ENCODE measurements around the gene RPA1. TPM values are rescaled to one million over a fixed set of nuclear protein-coding genes. Genes with fewer than 3 reads are reported as not detected.
"Not testable (repeated sequence)": the region's sequence is repeated elsewhere in the genome, so short reads cannot be mapped to it uniquely, and the experiment has no call there.

RPA1 gene
- total RNA-seq, 2 experiments from 2014 or later, result 189 to 197 TPM

- TF ChIP-seq CTCF (IDR thresholded peaks at IDR 0.05), result no peak
- ATAC-seq (no peak), DNase-seq (no peak)
- H3K4me3 Mint-ChIP-seq, result no peak overlapping the region
- peaks cover 12% of the 10 kb centered on the region for H3K36me3 Mint-ChIP-seq (ENCODE audit: low read depth)
- H3K27me3 Mint-ChIP-seq, result no peaks in the 10 kb centered on the region
- ChIA-PET CTCF (interaction anchor here (0.7 to 1.0 kb wide), 2 partner anchors 12 to 71 kb away, joined by 3 to 4 read pairs; no protein-coding TSS in a partner anchor), POLR2A (interaction anchor here (0.5 to 0.6 kb wide), 2 partner anchors 68 to 518 kb away, joined by 3 to 4 read pairs; partner anchors contain the start of gene WDR81)
- H3K9me3 Mint-ChIP-seq, result no peaks in the 10 kb centered on the region
- peaks cover 10% of the 10 kb centered on the region for H3K4me1 Mint-ChIP-seq (ENCODE audit: low read depth)
- intact Hi-C loops (cut with micrococcal nuclease), result no loop called here
- H3K27ac Mint-ChIP-seq, result no peak overlapping the region
These were observed 37.0 kb upstream of the RPA1 start for GRCh38 chr17:1792495-1793446.

- no peak for DNase-seq
- peaks cover 10% of the 10 kb centered on the region for H3K4me1 Mint-ChIP-seq (ENCODE audit: low read depth)
- no peak overlapping the region for H3K27ac Mint-ChIP-seq
- H3K4me3 Mint-ChIP-seq, result no peak overlapping the region
- ChIA-PET CTCF (interaction anchor here (0.7 to 1.0 kb wide), 2 partner anchors 11 to 72 kb away, joined by 3 to 4 read pairs; no protein-coding TSS in a partner anchor), POLR2A (interaction anchor here (0.6 to 0.7 kb wide), 2 partner anchors 144 to 517 kb away, joined by 3 read pairs; partner anchors contain the start of gene RILP)
- no peak for ATAC-seq
- no peaks in the 10 kb centered on the region for H3K9me3 Mint-ChIP-seq
- peaks cover 12% of the 10 kb centered on the region for H3K36me3 Mint-ChIP-seq (ENCODE audit: low read depth)
- intact Hi-C loops (cut with micrococcal nuclease), result no loop called here
- no peaks in the 10 kb centered on the region for H3K27me3 Mint-ChIP-seq
- TF ChIP-seq CTCF (IDR thresholded peaks at IDR 0.05), result no peak
These were observed 36.4 kb upstream of the RPA1 start for GRCh38 chr17:1793447-1793806.

- Mint-ChIP-seq H3K9me3 (no peaks in the 10 kb centered on the region), H3K4me1 (ENCODE audit: low read depth) (peaks cover 10% of the 10 kb centered on the region), H3K27ac (peak overlapping the region; percentile 10), H3K36me3 (ENCODE audit: low read depth) (peaks cover 23% of the 10 kb centered on the region), H3K4me3 (no peak overlapping the region), H3K27me3 (no peaks in the 10 kb centered on the region)
- CTCF ChIA-PET, result interaction anchor here (0.8 to 1.0 kb wide), 2 partner anchors 13 to 70 kb away, joined by 3 read pairs; no protein-coding TSS in a partner anchor
- intact Hi-C loops (cut with micrococcal nuclease), result no loop called here
- ATAC-seq, result no peak
- TF ChIP-seq CTCF (IDR thresholded peaks at IDR 0.05), result no peak
- POLR2A ChIA-PET, result interaction anchor here (1.2 kb wide), 1 partner anchor 86 kb away, joined by 5 read pairs; no protein-coding TSS in a partner anchor
- DNase-seq, result no peak
These were observed 33.0 kb upstream of the RPA1 start for GRCh38 chr17:1796800-1797199.

- Mint-ChIP-seq H3K27ac (no peak overlapping the region), H3K36me3 (ENCODE audit: low read depth) (peaks cover 25% of the 10 kb centered on the region)
These were observed 32.5 kb upstream of the RPA1 start for GRCh38 chr17:1797323-1797722.

GRCh38 chr17:1797846-1798245, 32.0 kb upstream of the RPA1 start:
- intact Hi-C loops (cut with micrococcal nuclease); H3K27ac Mint-ChIP-seq; H3K27me3 Mint-ChIP-seq; ATAC-seq; DNase-seq; H3K9me3 Mint-ChIP-seq; H3K4me3 Mint-ChIP-seq: not testable (repeated sequence)
- ChIA-PET CTCF (interaction anchor here (0.8 kb wide), 1 partner anchor 71 kb away, joined by 3 read pairs; no protein-coding TSS in a partner anchor), POLR2A (interaction anchor here (0.6 to 1.2 kb wide), 2 partner anchors 29 to 87 kb away, joined by 3 to 5 read pairs; no protein-coding TSS in a partner anchor)
- Mint-ChIP-seq H3K4me1 (ENCODE audit: low read depth) (peaks cover 10% of the 10 kb centered on the region), H3K36me3 (ENCODE audit: low read depth) (peaks cover 28% of the 10 kb centered on the region)

More at GRCh38 chr17:1797323-1797722, 32.5 kb upstream of the RPA1 start:
- ChIA-PET POLR2A (interaction anchor here (0.6 to 1.2 kb wide), 2 partner anchors 29 to 86 kb away, joined by 3 to 5 read pairs; no protein-coding TSS in a partner anchor), CTCF (interaction anchor here (0.8 to 1.0 kb wide), 2 partner anchors 13 to 71 kb away, joined by 3 read pairs; no protein-coding TSS in a partner anchor)
- H3K27me3 Mint-ChIP-seq, result no peaks in the 10 kb centered on the region
- no peak for TF ChIP-seq CTCF (IDR thresholded peaks at IDR 0.05)
- intact Hi-C loops (cut with micrococcal nuclease), result no loop called here
- no peaks in the 10 kb centered on the region for H3K9me3 Mint-ChIP-seq
- H3K4me3 Mint-ChIP-seq, result no peak overlapping the region
- DNase-seq (no peak), ATAC-seq (no peak)
- peaks cover 10% of the 10 kb centered on the region for H3K4me1 Mint-ChIP-seq (ENCODE audit: low read depth)

Measured in activated CD8-positive, alpha-beta T cell treated with anti-CD3 and anti-CD28 coated beads for 36 hours (primary cell).